Renal pelvis (tissue), 12 donors: ENCODE results near the gene HERC3. TPM values are rescaled to one million over a fixed set of nuclear protein-coding genes. Genes with fewer than 3 reads are reported as not detected.

Experiments
- DNase-seq: peaks from one replicate; pipeline ENCODE4 v3.0.0-alpha.2; 2013
- long read RNA-seq, 16 experiments: transcript quantifications; one replicate each; lab custom pipeline, GENCODE V29; 2026
- polyA plus RNA-seq, 3 donors: library from polyadenylated mRNA; unstranded; fragments of 120-200 nt; gene quantifications; one replicate each; pipeline ENCODE4 v1.2.1, GENCODE V29; 2013; ENCODE audit not compliant: insufficient read length in 3 of 3

Gene HERC3
- polyA plus RNA-seq, result 10 to 100 TPM; 13.6 to 16.9 (median 16.0) TPM
- long read RNA-seq, donor 1, full-length matches to known transcripts, result 1 of 1 reads
- long read RNA-seq, donor 1, partial matches to known transcripts, result 0 of 1 reads
- long read RNA-seq, donor 1, other reads (novel, unspliced or antisense), result 0 of 1 reads
- long read RNA-seq, donor 2, result 0 reads
- long read RNA-seq, donor 3, result 0 reads
- long read RNA-seq, donor 4, result 0 reads
- long read RNA-seq, donor 5, result 0 reads
- long read RNA-seq, donor 6, full-length matches to known transcripts, result 1 of 1 reads
- long read RNA-seq, donor 6, partial matches to known transcripts, result 0 of 1 reads
- long read RNA-seq, donor 6, other reads (novel, unspliced or antisense), result 0 of 1 reads
- long read RNA-seq, donor 7, full-length matches to known transcripts, result 1 of 1 reads
- long read RNA-seq, donor 7, partial matches to known transcripts, result 0 of 1 reads
- long read RNA-seq, donor 7, other reads (novel, unspliced or antisense), result 0 of 1 reads
- long read RNA-seq, donor 8, result 0 reads
- long read RNA-seq, donor 9, partial matches to known transcripts, result 5 of 6 reads
- long read RNA-seq, donor 9, other reads (novel, unspliced or antisense), result 0 of 6 reads
- long read RNA-seq, donor 10, result 0 reads
- long read RNA-seq, donor 11, result 0 reads
- long read RNA-seq, donor 12, full-length matches to known transcripts, result 1 of 9 reads
- long read RNA-seq, donor 12, partial matches to known transcripts, result 8 of 9 reads
- long read RNA-seq, donor 12, other reads (novel, unspliced or antisense), result 0 of 9 reads
- long read RNA-seq, donor 13, full-length matches to known transcripts, result 1 of 1 reads
- long read RNA-seq, donor 13, partial matches to known transcripts, result 0 of 1 reads
- long read RNA-seq, donor 13, other reads (novel, unspliced or antisense), result 0 of 1 reads
- long read RNA-seq, donor 14, result 0 reads
- long read RNA-seq, donor 15, result 0 reads
- long read RNA-seq, donor 16, result 0 reads

GRCh38 chr4:88591787-88592599, at the start of gene HERC3:
Gene HERC3, plus strand, starts transcription at chr4:88592480. Its CDS starts 13,344 bp downstream, at chr4:88605824.
- DNase-seq, result peak; percentile 90

- no peak for DNase-seq
These were observed 42.5 kb upstream of the HERC3 start for GRCh38 chr4:88549815-88550214.

- no peak for DNase-seq
These were observed 24.7 kb upstream of the HERC3 start for GRCh38 chr4:88567591-88567990.

GRCh38 chr4:88570001-88570400, 22.3 kb upstream of the HERC3 start:
- no peak for DNase-seq

GRCh38 chr4:88573276-88573980, 18.9 kb upstream of the HERC3 start:
- no peak for DNase-seq

GRCh38 chr4:88573995-88574394, 18.3 kb upstream of the HERC3 start:
- no peak for DNase-seq

GRCh38 chr4:88575186-88575585, 17.1 kb upstream of the HERC3 start:
- DNase-seq, result no peak

- no peak for DNase-seq
These were observed 9.8 kb upstream of the HERC3 start for GRCh38 chr4:88582493-88582892.

GRCh38 chr4:88583631-88584470, 8.4 kb upstream of the HERC3 start:
- DNase-seq, result no peak

- DNase-seq, result no peak
These were observed 7.8 kb upstream of the HERC3 start for GRCh38 chr4:88584471-88584900.

- no peak for DNase-seq
These were observed 6.4 kb upstream of the HERC3 start for GRCh38 chr4:88585917-88586316.

GRCh38 chr4:88587306-88587705, 5.0 kb upstream of the HERC3 start:
- no peak for DNase-seq

- DNase-seq, result peak; percentile 58
These were observed 544 bp downstream of the HERC3 start for GRCh38 chr4:88592600-88593448.

GRCh38 chr4:88597970-88598660, 5.8 kb downstream of the HERC3 start:
- DNase-seq, result no peak

GRCh38 chr4:88599298-88599697, 7.0 kb downstream of the HERC3 start:
- no peak for DNase-seq

GRCh38 chr4:88599714-88600113, 7.4 kb downstream of the HERC3 start:
- no peak for DNase-seq

- DNase-seq, result no peak
These were observed 8.0 kb downstream of the HERC3 start for GRCh38 chr4:88600176-88600838.
